Uterus (tissue), 4 donors: ENCODE results near the gene KIAA1755. TPM values are rescaled to one million over a fixed set of nuclear protein-coding genes. Genes with fewer than 3 reads are reported as not detected.

Experiments
- DNase-seq, 2 donors: peaks; one replicate each; pipeline ENCODE4 v3.0.0-alpha.2; 2019 to 2020
- H3K27ac ChIP-seq, 2 donors: fragments of 200-600 bp; sonication (generic); 1 replicate in 1 of 2; 2 replicates in 1 of 2; pipeline ENCODE4 v1.5.1; 2016 to 2018
- H3K27me3 ChIP-seq, 2 donors: fragments of 200-600 bp; sonication (generic); one replicate each; pipeline ENCODE4 v1.5.1; 2018 to 2019; ENCODE audit warnings: control low read depth in 1 of 2
- H3K36me3 ChIP-seq, 2 donors: fragments of 200-600 bp; sonication (generic); one replicate each; pipeline ENCODE4 v1.5.1; 2019; ENCODE audit warnings: control low read depth in 1 of 2
- H3K4me1 ChIP-seq, 2 donors: fragments of 200-600 bp; sonication (generic); one replicate each; pipeline ENCODE4 v1.5.1; 2018 to 2019; ENCODE audit warnings: control low read depth in 1 of 2
- H3K4me3 ChIP-seq, 2 donors: fragments of 200-600 bp; sonication (generic); 1 replicate in 1 of 2; 2 replicates in 1 of 2; pipeline ENCODE4 v1.5.1; 2018 to 2019; ENCODE audit warnings: mild to moderate bottlenecking in 1 of 2
- H3K9me3 ChIP-seq, 2 donors: fragments of 200-600 bp; sonication (generic); one replicate each; pipeline ENCODE4 v1.5.1; 2019; ENCODE audit warnings: control low read depth in 1 of 2
- POLR2A ChIP-seq, 2 donors: fragments of 450-650 bp; IDR thresholded peaks; one replicate each; pipeline ENCODE4 v1.6.1; 2016; ENCODE audit warnings: antibody characterized with exemption in 2 of 2, mild to moderate bottlenecking in 1 of 2, moderate library complexity in 1 of 2
- intact Hi-C: fragments of 100-400 bp; cut with DNase I; formaldehyde crosslinking; loops from one replicate; pipeline ENCODE4 v1.15.1; 2023; ENCODE audit warnings: low total_unique reads
- total RNA-seq, 4 donors: library from RNA; depleted of rRNA in 3 of 4; stranded (reverse); fragments of >200 nt in 3 of 4; gene quantifications; one replicate each; pipeline versions ENCODE4 v1.1.0 to v1.2.4, GENCODE V29; 2014 to 2023
- TF ChIP-seq, protein P1 (sequence below), 4 experiments: fragments of 200-600 bp in 2 of 4; fragments of 450-650 bp in 2 of 4; sonication (generic) in 2 of 4; IDR thresholded peaks; one replicate each; pipeline ENCODE4 v1.5.1; 2016 to 2019; ENCODE audit warnings: antibody characterized with exemption in 4 of 4, mild to moderate bottlenecking in 2 of 4, moderate library complexity in 1 of 4
- donor health status: DM: yes; HTN: yes; CAD: no.

KIAA1755 gene
- total RNA-seq, 4 donors from 2014 or later, result 5.3 to 47.6 (median 15.7) TPM

DNA sequence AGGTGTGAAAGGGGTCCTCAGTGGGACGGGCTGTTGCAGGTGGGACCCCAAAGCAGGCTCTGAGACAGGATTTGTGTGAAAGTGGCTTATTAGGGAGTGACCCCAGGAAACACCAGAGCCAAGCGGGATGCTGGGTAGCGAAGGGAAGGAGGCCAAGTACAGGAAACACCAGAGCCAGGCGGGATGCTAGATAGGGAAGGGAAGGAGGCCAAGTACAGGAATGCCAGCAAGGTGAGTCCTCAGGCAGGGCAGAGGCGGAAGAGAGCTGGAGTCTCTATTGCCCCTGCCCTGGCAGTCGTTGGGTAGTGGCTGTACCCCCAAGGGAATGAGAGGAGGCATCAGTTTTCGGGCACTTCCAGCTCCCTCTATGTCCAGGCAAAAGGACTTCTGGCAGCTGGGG lies 65.0 kb downstream of the KIAA1755 start:
- Histone ChIP-seq H3K27me3 (no peaks in the 10 kb centered on the region), H3K27ac (no peak overlapping the region), H3K36me3 (no peaks in the 10 kb centered on the region), H3K9me3 (no peaks in the 10 kb centered on the region), H3K4me1 (peaks cover 0 to 4% of the 10 kb centered on the region in 2 donors), H3K4me3 (no peak overlapping the region)
- intact Hi-C loops, result no loop called here
- DNase-seq, result no peak
- TF ChIP-seq POLR2A (IDR thresholded peaks at IDR 0.05), result no peak
- TF ChIP-seq, protein P1, sequence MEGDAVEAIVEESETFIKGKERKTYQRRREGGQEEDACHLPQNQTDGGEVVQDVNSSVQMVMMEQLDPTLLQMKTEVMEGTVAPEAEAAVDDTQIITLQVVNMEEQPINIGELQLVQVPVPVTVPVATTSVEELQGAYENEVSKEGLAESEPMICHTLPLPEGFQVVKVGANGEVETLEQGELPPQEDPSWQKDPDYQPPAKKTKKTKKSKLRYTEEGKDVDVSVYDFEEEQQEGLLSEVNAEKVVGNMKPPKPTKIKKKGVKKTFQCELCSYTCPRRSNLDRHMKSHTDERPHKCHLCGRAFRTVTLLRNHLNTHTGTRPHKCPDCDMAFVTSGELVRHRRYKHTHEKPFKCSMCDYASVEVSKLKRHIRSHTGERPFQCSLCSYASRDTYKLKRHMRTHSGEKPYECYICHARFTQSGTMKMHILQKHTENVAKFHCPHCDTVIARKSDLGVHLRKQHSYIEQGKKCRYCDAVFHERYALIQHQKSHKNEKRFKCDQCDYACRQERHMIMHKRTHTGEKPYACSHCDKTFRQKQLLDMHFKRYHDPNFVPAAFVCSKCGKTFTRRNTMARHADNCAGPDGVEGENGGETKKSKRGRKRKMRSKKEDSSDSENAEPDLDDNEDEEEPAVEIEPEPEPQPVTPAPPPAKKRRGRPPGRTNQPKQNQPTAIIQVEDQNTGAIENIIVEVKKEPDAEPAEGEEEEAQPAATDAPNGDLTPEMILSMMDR (IDR thresholded peaks at IDR 0.05), result no peak

DNA sequence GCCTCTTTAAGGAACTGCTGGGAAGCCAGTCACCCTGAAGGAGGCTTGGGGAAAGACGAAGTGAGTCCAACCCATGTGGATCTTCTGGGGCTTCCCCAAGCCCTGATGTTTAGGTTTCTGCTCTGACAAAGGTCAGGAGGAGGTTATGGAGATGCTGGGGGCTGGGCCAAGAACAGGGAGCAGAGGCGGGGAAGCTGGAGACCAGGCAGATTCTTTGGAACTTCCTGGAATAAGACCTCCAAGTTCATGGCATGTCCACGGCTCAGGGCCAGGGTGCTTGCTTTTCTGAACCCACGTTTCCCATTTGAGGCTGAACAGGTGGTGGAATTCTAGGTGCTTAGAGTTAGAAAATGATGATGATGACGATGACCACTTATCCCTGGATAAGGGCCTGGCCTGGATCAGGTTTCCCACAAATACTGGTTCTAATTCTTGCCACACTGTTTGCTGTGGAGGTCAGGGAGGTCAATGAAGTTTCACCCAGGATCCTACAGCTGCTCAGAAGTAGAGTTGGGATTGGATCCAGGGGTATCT lies 65.5 kb downstream of the KIAA1755 start:
- Histone ChIP-seq H3K27me3 (no peaks in the 10 kb centered on the region), H3K27ac (no peak overlapping the region), H3K4me1 (peaks cover 0 to 6% of the 10 kb centered on the region in 2 donors), H3K36me3 (no peaks in the 10 kb centered on the region), H3K4me3 (no peak overlapping the region), H3K9me3 (no peaks in the 10 kb centered on the region)
- no peak for TF ChIP-seq POLR2A (IDR thresholded peaks at IDR 0.05)
- TF ChIP-seq, protein P1 (IDR thresholded peaks at IDR 0.05), result no peak
- no peak for DNase-seq
- intact Hi-C loops, result no loop called here

GRCh38 chr20:38193586-38194105 lies 66.9 kb downstream of the KIAA1755 start:
- TF ChIP-seq, protein P1 (IDR thresholded peaks at IDR 0.05), result no peak
- TF ChIP-seq POLR2A (IDR thresholded peaks at IDR 0.05), result no peak
- no peaks in the 10 kb centered on the region for H3K36me3 ChIP-seq
- peaks cover 0 to 6% of the 10 kb centered on the region in 2 donors for H3K4me1 ChIP-seq
- no peak for DNase-seq
- no peaks in the 10 kb centered on the region for H3K27me3 ChIP-seq
- H3K4me3 ChIP-seq, result no peak overlapping the region
- no peaks in the 10 kb centered on the region for H3K9me3 ChIP-seq
- intact Hi-C loops, result no loop called here
- H3K27ac ChIP-seq, result no peak overlapping the region

- no peaks in the 10 kb centered on the region for H3K9me3 ChIP-seq
- H3K27ac ChIP-seq, result no peak overlapping the region
- DNase-seq, result no peak
- H3K4me1 ChIP-seq, result peaks cover 0 to 6% of the 10 kb centered on the region in 2 donors
- intact Hi-C loops, result no loop called here
- TF ChIP-seq POLR2A (IDR thresholded peaks at IDR 0.05), result no peak
- TF ChIP-seq, protein P1 (IDR thresholded peaks at IDR 0.05), result no peak
- no peak overlapping the region for H3K4me3 ChIP-seq
- H3K36me3 ChIP-seq, result no peaks in the 10 kb centered on the region
- no peaks in the 10 kb centered on the region for H3K27me3 ChIP-seq
These were observed 68.1 kb downstream of the KIAA1755 start for GRCh38 chr20:38192323-38192885.

GRCh38 chr20:38191654-38192053 lies 68.9 kb downstream of the KIAA1755 start:
- intact Hi-C loops, result no loop called here
- TF ChIP-seq, protein P1 (IDR thresholded peaks at IDR 0.05), result no peak
- TF ChIP-seq POLR2A (IDR thresholded peaks at IDR 0.05), result no peak
- no peak overlapping the region for H3K4me3 ChIP-seq
- H3K27ac ChIP-seq, result peak overlapping the region in 1 of 2 donors; percentile 26
- DNase-seq, result peak in 1 of 2 donors; percentile 1
- H3K27me3 ChIP-seq, result no peaks in the 10 kb centered on the region
- peaks cover 0 to 6% of the 10 kb centered on the region in 2 donors for H3K4me1 ChIP-seq
- no peaks in the 10 kb centered on the region for H3K9me3 ChIP-seq
- H3K36me3 ChIP-seq, result no peaks in the 10 kb centered on the region
